Mucosa of descending colon (tissue), 3 donors: Measurements from ENCODE around the gene DUOXA1. TPM values are rescaled to one million over a fixed set of nuclear protein-coding genes. Genes with fewer than 3 reads are reported as not detected.

Source experiments
- ATAC-seq: fragments of 200-7000 bp; cut with Tn5 transposase; one replicate; pipeline ENCODE4 v1.9.1; 2020; ENCODE audit warnings: mild to moderate bottlenecking, moderate library complexity
- DNase-seq, 3 donors: peaks; one replicate each; pipeline ENCODE4 v3.0.0-alpha.2; 2020
- H3K36me3 ChIP-seq: fragments of 200-600 bp; one replicate; pipeline ENCODE4 v1.8.0; 2021; ENCODE audit warnings: low read depth, mild to moderate bottlenecking
- H3K4me1 ChIP-seq: fragments of 200-600 bp; one replicate; pipeline ENCODE4 v1.8.0; 2021; ENCODE audit warnings: low read depth, mild to moderate bottlenecking
- H3K4me3 ChIP-seq: fragments of 200-600 bp; one replicate; pipeline ENCODE4 v1.8.0; 2021; ENCODE audit warnings: mild to moderate bottlenecking
- H3K9me3 ChIP-seq: fragments of 200-600 bp; one replicate; pipeline ENCODE4 v1.8.0; 2021; ENCODE audit warnings: mild to moderate bottlenecking
- intact Hi-C, 2 donors: fragments of 100-400 bp; cut with DNase I in 1 of 2; cut with micrococcal nuclease in 1 of 2; formaldehyde crosslinking; loops; one replicate each; pipeline versions ENCODE4 v1.11.0 to v1.11.1; 2022; cut with DNase I, micrococcal nuclease
- total RNA-seq, 3 donors: library from RNA; stranded (reverse); fragmentation: NEBNext Ultra II Directional in 2 of 3; extraction: Animal tissue kit (Norgen Biotek cat#: 25700) in 2 of 3; gene quantifications; one replicate each; pipeline versions ENCODE4 v1.2.1 to v1.2.4, GENCODE V29; 2021 to 2023
- TF ChIP-seq, protein P1 (sequence below): fragments of 200-600 bp; IDR thresholded peaks from one replicate; pipeline ENCODE4 v1.8.0; 2022; ENCODE audit warnings: antibody characterized with exemption, mild to moderate bottlenecking
- donor health status: DM: no; HTN: no; CAD: no; lungs with moderate emphysema.
- donor health status: DM: no; HTN: no; CAD: no.
- donor health status: DM: no; HTN: yes; CAD: no.

The DUOXA1 gene
- total RNA-seq, 3 donors from 2014 or later: 0.29 to 1.6 (median 1.6) TPM

DNA sequence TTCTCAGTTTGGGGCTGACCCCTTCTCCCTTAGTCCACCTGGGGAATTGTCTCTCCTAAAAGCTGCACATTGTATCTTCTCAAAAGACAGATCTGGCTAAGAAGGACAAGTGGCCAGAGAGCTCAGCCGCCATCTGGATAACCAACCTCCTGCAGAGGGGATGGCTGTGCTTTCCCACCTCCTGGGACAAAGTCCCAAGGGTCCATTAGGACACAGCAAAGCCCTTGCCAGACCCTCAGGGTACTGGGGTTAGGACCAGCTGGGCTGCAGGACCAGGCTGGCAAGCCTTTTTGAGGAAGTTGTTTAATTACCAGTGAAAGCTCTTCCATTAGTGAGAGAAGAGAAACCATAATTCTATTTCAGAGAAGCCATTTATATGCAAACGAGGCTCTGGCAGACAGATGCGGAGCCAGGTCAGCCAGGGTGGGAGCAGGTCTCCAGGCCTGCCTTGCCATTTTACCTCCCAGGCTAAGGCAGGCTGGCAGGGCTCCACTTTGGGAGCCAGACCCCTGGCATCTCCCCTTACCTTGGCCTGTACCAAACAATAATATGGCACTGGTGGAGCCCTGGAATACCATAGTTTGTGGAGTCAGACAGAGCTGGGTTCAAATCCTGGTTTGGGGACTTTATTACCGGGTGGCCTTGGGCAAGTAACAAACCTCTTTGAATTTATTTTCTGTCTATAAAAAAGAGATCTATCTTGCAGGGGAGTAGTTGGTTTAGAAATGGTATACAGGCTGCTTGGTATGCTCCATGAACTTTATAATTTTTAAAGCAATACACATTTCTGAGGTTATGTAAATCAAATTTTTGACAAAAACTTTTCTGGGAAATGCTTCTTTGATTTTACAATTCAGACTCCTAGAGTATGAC lies 40.2 kb upstream of the DUOXA1 start:
- TF ChIP-seq, protein P1, sequence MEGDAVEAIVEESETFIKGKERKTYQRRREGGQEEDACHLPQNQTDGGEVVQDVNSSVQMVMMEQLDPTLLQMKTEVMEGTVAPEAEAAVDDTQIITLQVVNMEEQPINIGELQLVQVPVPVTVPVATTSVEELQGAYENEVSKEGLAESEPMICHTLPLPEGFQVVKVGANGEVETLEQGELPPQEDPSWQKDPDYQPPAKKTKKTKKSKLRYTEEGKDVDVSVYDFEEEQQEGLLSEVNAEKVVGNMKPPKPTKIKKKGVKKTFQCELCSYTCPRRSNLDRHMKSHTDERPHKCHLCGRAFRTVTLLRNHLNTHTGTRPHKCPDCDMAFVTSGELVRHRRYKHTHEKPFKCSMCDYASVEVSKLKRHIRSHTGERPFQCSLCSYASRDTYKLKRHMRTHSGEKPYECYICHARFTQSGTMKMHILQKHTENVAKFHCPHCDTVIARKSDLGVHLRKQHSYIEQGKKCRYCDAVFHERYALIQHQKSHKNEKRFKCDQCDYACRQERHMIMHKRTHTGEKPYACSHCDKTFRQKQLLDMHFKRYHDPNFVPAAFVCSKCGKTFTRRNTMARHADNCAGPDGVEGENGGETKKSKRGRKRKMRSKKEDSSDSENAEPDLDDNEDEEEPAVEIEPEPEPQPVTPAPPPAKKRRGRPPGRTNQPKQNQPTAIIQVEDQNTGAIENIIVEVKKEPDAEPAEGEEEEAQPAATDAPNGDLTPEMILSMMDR: no peak
- no peak for ATAC-seq
- intact Hi-C loops: loop anchor here in 1 of 2 donors (10.0 kb wide), 1 partner anchor 215 kb away; no protein-coding TSS in a partner anchor
- H3K36me3 ChIP-seq: no peaks in the 10 kb centered on the region
- H3K4me1 ChIP-seq: peaks cover 6% of the 10 kb centered on the region
- H3K9me3 ChIP-seq: no peaks in the 10 kb centered on the region
- no peak overlapping the region for H3K4me3 ChIP-seq
- DNase-seq: no peak

DNA sequence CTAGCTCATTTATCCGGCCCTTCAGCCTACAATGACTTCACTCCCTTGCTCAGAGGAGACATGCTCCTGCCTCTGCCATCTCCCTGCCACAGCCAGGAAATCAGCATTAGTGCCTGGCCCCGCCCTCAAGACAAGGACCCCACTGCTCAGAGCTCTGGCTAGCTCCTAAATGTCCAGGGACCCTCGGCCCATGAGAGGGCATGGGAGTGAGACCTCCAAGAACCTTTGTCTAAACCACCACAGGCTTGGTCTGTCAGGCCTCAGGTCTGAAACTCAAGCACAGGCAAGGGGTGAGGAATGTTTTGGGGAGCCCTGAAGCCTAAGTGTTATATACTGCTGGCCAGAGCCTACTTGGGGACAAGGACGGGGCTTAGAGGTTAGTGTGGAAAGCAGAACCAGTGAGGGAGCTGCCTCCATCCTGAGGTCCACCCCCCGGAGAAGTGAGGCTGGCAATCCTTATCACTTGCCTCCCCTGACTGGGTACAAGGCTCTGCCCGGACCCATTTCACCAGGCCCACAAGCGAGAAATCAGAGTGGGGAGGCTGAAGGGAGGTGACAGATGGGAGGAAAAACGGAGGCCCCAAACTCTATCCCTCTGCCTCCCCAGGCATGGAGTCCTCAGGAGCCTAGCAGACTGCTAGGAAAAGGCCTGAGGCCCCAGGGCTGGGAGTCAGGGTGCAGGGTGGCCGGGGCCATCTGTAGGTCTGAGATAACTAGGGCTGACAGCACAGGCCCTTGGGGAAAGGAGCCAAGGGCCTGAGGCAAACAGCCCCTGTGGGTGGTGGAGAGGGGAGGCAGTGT lies 39.3 kb upstream of the DUOXA1 start:
- DNase-seq (no peak), ATAC-seq (no peak)
- intact Hi-C loops: loop anchor here in 1 of 2 donors (10.0 kb wide), 1 partner anchor 216 kb away; no protein-coding TSS in a partner anchor
- no peak overlapping the region for H3K4me3 ChIP-seq
- no peaks in the 10 kb centered on the region for H3K36me3 ChIP-seq
- H3K4me1 ChIP-seq: peaks cover 6% of the 10 kb centered on the region
- no peaks in the 10 kb centered on the region for H3K9me3 ChIP-seq
- TF ChIP-seq, protein P1: no peak

DNA sequence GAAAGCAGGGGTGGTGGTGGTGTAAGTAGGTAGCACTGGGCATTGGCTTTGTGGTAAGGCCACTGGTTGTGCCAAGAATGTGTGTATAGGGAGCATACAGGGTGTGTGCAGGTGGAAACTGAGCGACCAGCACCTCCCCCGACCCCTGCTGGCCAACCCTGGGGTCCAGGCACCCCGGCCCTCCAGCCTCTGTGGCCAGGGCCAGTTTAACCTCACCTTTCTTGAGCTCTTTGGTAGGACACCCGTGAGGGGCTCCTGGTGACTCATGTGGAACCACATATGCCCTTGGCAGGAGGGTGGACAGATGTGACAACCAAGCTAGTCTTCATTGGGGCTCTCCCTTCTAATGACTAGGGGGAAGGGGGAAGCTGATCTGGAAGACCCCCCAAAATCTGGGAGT lies 38.6 kb upstream of the DUOXA1 start:
- intact Hi-C loops: loop anchor here in 1 of 2 donors (10.0 kb wide), 1 partner anchor 217 kb away; no protein-coding TSS in a partner anchor
- H3K4me3 ChIP-seq: no peak overlapping the region
- H3K9me3 ChIP-seq: no peaks in the 10 kb centered on the region
- TF ChIP-seq, protein P1: no peak
- DNase-seq (no peak), ATAC-seq (no peak)
- H3K4me1 ChIP-seq: peaks cover 6% of the 10 kb centered on the region
- no peaks in the 10 kb centered on the region for H3K36me3 ChIP-seq

DNA sequence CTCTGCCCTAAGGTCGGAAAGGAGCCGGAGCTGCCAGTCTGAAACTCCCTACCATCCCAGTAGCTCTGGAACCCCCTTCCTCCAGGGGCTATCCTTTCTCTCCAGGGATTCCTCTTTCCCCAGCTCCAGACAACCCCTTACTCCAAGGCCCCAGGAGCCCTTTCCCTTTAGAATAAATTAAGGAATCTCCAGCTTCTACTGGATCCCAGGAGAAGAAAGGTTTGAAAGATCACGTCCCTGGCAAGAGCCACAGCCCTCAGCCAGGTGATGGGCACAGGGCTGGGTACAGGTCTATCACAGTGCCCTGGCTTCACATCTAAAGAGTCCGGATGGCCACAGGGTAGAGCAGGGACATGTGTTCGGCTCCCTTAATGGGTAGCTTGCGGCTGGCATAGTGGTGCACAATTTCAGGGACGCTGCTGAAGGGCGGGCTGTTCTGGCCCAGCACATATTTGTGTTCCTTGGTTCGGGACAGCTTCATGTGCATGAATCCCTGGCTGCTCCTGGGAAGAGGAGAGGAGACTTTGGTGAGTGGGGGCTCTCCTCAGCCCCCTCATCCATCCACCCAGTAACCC lies 38.0 kb upstream of the DUOXA1 start:
- ATAC-seq: no peak
- DNase-seq: no peak
- Histone ChIP-seq H3K9me3 (no peaks in the 10 kb centered on the region), H3K4me1 (peaks cover 6% of the 10 kb centered on the region), H3K36me3 (no peaks in the 10 kb centered on the region), H3K4me3 (peak overlapping the region; percentile 59)
- intact Hi-C loops: loop anchor here in 1 of 2 donors (10.0 kb wide), 1 partner anchor 217 kb away; no protein-coding TSS in a partner anchor
- TF ChIP-seq, protein P1: no peak
